ENCODE results near the gene ASCC1. TPM values are rescaled to one million over a fixed set of nuclear protein-coding genes. Genes with fewer than 3 reads are reported as not detected.
A peak's percentile ranks its signal among the peaks of the same experiment; 100 is the strongest.

Gene ASCC1
- total and polyA plus RNA-seq, 2 donors (not counting 3 experiments of a cell fraction or from before 2014, with no cell fraction given), result 16.0 to 24.9 TPM

DNA sequence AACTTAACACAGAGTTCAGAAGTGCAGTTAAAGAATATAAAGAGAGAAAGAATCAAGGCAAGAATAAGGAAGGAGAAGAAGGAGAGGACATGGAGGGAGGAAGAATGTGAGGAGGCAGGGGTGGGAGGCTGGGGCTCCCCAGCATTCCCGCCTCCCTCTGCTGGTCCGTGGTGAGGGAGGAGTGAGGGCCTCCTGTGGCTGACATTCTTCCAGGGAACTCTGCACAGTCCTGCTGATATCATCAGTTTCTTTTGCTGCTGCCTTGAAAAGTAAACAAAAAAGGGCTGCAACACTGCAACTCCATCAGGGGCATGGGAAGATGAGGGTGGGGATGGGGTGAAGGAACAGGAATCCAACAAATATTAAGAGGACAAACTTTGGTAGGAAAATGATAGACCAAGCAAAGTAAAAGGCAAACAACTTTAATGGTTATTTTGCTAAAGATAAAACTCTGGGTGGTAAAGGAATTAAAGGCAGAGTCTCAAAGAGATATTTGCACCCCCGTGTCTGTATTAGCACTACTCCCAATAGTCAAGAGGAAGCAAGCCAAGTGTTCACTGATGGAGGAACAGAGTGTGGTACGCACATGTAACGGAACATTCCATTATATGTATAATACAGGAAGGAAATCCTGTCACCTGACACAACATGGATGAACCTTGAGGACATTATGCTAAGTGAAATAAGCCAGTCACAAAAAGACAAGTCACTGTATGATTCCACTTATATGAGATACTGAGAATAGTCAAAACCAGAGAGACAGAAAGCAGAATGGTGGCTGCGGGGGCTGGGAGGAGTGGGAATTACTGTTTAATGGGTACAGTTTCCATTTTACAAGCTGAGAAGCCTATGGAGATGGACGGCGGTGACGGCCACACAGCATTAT lies 119.7 kb downstream of the ASCC1 start:
- FAIRE-seq (no peak), DNase-seq (ENCODE audit: low read depth, low spot score) (peak; percentile 18)
- no peak overlapping the region for H3K4me2 ChIP-seq (ENCODE audit: insufficient read depth, low read length)
- no peaks in the 10 kb centered on the region for H3K79me2 ChIP-seq (ENCODE audit: control insufficient read depth, insufficient read depth, low read length)
- no TSS peak for BruUV-seq (replicated peaks)
- H3K4me1 ChIP-seq (ENCODE audit: control insufficient read depth, extremely low read depth, insufficient read depth, low read length), result peaks cover 24% of the 10 kb centered on the region
- POLR2A ChIA-PET, result no interaction called here
- dilution Hi-C loops (cut with MboI; ENCODE audit: extremely low pct_ligation_motif_present, low sequenced_read_pairs), result no loop called here
- no peaks in the 10 kb centered on the region for H3K9me3 ChIP-seq (replicated peaks; ENCODE audit: control insufficient read depth, insufficient read depth, low read length)
- intact Hi-C loops (cut with micrococcal nuclease), result no loop called here
- peak overlapping the region; percentile 39 for H3K27ac ChIP-seq (ENCODE audit: insufficient read depth, low read depth, low read length)
- no peak overlapping the region for H3K4me3 ChIP-seq (replicated peaks in 1 of 3; ENCODE audit: insufficient read depth in 1 of 3, low read depth in 1 of 3, low read length in 3 of 3)
- no peak overlapping the region for H3K9ac ChIP-seq (replicated peaks; ENCODE audit: extremely low read depth, insufficient read depth, low read length)
- no peak overlapping the region for H2AFZ ChIP-seq (ENCODE audit: low read depth, low read length)
- peaks cover 0 to 2% of the 10 kb centered on the region in 2 experiments for H3K36me3 ChIP-seq (ENCODE audit: control insufficient read depth in 2 of 2, extremely low read depth in 1 of 2, insufficient read depth in 2 of 2, low read length in 2 of 2)
- H4K20me1 ChIP-seq (replicated peaks; ENCODE audit: control insufficient read depth, extremely low read depth, insufficient read depth, low read length), result no peaks in the 10 kb centered on the region
- H3K9me1 ChIP-seq (replicated peaks; ENCODE audit: control insufficient read depth, extremely low read depth, insufficient read depth, low read length), result no peaks in the 10 kb centered on the region
- TF ChIP-seq JUN (IDR thresholded peaks at IDR 0.05; ENCODE audit: borderline replicate concordance, insufficient read depth, insufficient read length, low read depth) (no peak), GATA2 (IDR thresholded peaks at IDR 0.05; ENCODE audit: insufficient read depth, insufficient read length, low read depth, low read length) (no peak), FOS (IDR thresholded peaks at IDR 0.05; ENCODE audit: borderline replicate concordance, insufficient read depth, low read length) (no peak), POLR2AphosphoS5 (IDR thresholded peaks at IDR 0.05; ENCODE audit: insufficient read depth, low read depth, low read length) (no peak), EZH2 (IDR thresholded peaks at IDR 0.05; ENCODE audit: borderline replicate concordance, low read depth, low read length, severe bottlenecking) (no peak), MYC (IDR thresholded peaks at IDR 0.05; ENCODE audit: low read depth, low read length) (no peak), POLR2A (IDR thresholded peaks at IDR 0.05; ENCODE audit: low read depth, low read length) (no peak)
- TF ChIP-seq, protein P1, sequence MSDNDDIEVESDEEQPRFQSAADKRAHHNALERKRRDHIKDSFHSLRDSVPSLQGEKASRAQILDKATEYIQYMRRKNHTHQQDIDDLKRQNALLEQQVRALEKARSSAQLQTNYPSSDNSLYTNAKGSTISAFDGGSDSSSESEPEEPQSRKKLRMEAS (IDR thresholded peaks at IDR 0.05; ENCODE audit: insufficient read depth, insufficient read length), result no peak
- TF ChIP-seq, protein P2, sequence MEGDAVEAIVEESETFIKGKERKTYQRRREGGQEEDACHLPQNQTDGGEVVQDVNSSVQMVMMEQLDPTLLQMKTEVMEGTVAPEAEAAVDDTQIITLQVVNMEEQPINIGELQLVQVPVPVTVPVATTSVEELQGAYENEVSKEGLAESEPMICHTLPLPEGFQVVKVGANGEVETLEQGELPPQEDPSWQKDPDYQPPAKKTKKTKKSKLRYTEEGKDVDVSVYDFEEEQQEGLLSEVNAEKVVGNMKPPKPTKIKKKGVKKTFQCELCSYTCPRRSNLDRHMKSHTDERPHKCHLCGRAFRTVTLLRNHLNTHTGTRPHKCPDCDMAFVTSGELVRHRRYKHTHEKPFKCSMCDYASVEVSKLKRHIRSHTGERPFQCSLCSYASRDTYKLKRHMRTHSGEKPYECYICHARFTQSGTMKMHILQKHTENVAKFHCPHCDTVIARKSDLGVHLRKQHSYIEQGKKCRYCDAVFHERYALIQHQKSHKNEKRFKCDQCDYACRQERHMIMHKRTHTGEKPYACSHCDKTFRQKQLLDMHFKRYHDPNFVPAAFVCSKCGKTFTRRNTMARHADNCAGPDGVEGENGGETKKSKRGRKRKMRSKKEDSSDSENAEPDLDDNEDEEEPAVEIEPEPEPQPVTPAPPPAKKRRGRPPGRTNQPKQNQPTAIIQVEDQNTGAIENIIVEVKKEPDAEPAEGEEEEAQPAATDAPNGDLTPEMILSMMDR (IDR thresholded peaks at IDR 0.05; ENCODE audit: extremely low read depth in 1 of 2, insufficient read depth in 1 of 2, low read depth in 1 of 2, low read length in 2 of 2), result no peak
- H3K27me3 ChIP-seq (ENCODE audit: control insufficient read depth in 2 of 2, insufficient read depth in 2 of 2, low read length in 2 of 2), result no peaks in the 10 kb centered on the region
- CTCF ChIA-PET, result interaction anchor here (0.9 kb wide), 1 partner anchor 48 kb away, joined by 4 read pairs; no protein-coding TSS in a partner anchor
